GM19463 (cell line): ENCODE measurements around the gene GEMIN4.
A peak's percentile ranks its signal among the peaks of the same experiment; 100 is the strongest.

Experiments
- ATAC-seq: cut with Tn5 transposase; IDR thresholded peaks from one replicate; pipeline ENCODE4 v1.9.1; 2021; ENCODE audit warnings: mild to moderate bottlenecking, moderate library complexity; ENCODE audit not compliant: unreplicated experiment

Gene GEMIN4

DNA sequence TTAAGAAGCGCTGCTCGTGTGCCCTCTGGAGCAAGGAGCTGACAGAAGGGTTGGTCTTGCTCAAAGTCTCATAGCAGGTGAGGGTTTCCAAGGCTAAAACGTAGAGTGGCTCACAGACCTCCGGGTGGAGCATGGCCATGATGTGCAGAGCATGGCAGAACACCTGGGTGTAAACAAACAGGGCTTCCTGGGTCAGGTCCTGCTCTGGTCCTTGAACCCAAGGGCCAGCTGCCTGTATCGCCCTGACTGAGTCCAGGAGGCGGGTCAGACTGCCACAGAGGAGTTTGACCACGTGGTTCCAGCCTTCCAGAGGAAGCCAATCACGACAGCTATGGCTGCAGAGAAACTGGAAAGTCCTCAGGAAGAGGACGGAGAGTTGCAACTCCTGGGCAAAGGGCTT is 7.1 kb downstream of the GEMIN4 start:
- ATAC-seq, result no peak

DNA sequence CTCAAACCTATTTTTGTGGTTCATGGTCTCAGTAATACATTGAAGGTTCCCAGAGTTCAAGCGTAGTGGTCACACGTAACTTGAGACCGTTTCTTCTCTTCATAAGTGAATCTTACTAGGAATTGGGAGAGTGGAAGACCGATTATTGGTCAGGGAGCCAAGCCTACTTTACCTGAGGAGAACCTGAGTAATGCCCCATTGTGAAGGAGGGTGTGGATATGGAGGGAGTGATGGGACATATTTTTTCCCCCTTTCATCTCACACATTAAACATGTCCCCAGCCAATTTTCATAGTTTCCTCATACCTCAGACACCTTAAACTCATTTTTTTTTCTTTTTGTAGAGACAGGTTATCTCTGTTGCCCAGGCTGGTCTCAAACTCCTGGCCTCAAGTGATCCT is 8.9 kb downstream of the GEMIN4 start:
- ATAC-seq, result no peak

DNA sequence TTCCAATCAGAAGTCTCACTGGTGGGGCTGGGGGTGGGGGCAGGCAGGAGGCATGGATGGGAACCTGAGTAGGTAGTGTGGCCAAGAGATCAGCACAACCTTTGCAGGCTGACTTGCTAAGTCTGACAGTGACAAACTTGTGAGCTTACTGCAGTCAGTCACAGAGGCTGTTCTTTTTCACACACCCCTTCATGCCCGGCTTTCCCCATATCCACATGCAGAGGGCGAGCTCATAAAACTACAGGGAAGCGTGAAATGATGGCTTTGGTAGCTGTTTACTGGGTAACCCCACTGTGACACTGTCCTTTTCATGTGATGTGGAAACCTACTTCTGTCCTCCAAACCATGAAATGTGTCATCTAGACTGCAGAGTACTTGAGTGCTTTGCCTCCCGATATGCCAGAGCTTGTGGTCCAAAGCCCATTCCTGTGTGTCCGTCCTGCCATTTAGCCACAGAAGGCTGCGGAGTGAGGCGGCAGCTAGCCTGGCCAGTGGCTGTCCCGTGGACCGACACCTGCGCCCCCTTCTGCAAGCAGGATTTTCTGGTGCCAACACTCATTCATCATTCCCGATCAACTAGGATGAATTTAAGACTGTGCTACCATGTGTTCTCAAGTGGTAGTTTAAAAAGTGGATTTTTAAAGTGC is 9.8 kb downstream of the GEMIN4 start:
- no peak for ATAC-seq

DNA sequence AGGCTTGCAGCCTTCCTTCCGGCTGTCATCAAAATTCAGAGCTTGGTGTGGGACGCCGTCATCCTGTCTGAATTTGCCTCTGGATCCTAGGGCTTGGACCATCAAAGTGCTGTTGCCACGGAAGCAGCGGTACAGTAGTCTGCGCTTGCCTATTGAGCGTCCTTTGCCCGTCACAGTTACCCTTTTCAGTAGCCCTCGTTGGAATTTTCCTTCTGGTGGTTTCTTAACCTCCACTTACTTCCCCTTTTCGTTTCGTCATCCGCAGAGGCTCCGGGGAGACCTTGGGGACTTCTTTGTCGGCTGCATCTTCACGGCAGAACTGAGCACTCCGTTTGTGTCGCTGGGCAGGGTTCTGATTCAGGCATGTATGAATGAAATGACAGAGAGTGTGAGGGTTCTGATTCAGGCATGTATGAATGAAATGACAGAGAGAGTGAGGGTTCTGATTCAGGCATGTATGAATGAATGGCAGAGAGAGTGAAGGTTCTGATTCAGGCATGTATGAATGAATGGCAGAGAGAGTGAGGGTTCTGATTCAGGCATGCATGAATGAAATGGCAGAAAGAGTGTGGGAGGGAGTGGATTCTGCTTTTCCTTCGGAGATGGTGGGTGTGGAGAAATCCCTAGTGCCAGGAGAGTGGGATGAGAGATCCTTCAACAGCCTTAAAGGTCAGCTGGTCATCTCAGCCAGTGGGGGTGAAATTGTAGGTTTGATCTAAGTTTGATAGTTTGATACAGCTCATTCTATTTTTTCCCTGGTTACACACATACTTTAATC is 11.6 kb downstream of the GEMIN4 start:
- peak; percentile 90 for ATAC-seq

DNA sequence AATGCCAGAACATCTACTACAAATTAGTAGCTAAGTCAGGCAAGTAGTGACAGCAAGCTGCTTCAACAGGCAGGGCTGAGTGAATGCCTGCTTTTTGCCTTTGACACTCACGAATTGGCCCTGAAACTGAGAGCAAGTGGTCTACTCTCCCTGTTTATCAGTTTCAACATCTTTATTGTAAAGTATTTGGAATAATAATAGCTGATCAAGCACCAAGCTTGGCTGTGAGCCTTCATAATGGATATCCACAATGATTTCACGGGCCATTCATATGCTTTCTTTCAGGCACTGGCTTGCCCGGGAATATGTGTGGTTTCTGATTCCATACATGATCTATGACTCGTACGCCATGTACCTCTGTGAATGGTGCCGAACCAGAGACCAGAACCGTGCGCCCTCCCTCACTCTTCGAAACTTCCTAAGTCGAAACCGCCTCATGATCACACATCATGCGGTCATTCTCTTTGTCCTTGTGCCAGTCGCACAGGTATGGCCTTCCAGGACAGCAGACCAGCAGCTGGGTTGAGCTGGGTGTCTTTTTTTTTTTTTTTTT is 14.4 kb downstream of the GEMIN4 start:
- no peak for ATAC-seq

DNA sequence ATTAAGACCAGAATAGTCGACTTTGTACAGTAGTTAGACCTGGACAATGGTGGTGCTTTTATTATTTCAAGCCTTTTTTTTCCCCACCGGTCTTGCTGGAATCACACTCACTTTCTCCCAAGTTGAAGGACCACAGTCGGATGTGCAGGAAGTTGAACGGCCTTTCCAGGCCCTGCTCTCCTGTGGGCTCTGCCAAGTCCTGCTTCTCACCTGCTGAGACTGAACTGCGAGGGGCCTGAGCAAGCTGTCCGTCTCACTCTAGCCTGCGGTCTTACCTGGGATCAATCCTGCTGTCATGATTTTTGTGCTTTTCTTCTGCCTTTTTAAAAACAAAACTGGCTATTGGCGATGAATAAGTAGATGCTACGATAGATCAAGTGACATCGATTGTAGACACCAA is 18.3 kb downstream of the GEMIN4 start:
- no peak for ATAC-seq

DNA sequence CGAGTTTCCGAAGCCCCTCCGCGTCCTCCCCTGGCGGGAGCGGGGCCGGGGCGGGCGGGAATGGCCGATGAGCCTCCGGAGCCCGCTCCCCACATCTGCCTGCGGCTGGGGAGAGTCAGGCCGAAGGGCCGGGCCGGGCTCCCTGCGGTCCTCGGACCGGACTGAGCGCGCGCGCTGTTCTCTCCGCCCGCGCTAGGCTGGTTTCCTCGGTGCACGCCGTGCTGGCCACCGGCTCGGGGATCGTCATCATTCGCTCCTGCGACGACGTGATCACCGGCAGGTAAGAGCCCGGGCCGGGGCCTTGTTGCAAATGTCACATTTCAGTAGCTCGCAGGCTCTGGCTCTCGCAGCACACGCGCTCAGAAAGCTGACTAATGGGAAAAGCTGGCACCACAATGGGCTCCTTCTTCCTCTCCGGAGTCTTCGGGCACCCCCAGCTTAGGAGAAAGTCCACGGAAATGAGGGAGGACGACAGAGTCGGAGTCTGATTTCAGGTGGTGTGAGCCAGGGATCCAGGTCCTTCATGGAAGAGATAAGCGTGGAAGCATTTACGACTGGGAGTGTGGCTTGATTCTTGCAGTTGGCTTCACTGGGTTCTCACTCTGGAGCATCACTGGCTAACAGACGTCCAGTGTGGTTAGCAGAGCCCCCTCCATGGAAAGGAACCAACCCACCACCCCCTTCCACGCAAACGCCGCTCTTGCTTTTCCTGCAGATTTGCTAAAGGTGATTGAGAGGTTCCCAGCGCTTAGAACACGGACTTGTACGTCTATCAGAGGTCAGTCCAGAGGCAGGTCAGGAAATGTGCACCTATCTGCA is 19.0 kb downstream of the GEMIN4 start:
- ATAC-seq, result peak; percentile 36

DNA sequence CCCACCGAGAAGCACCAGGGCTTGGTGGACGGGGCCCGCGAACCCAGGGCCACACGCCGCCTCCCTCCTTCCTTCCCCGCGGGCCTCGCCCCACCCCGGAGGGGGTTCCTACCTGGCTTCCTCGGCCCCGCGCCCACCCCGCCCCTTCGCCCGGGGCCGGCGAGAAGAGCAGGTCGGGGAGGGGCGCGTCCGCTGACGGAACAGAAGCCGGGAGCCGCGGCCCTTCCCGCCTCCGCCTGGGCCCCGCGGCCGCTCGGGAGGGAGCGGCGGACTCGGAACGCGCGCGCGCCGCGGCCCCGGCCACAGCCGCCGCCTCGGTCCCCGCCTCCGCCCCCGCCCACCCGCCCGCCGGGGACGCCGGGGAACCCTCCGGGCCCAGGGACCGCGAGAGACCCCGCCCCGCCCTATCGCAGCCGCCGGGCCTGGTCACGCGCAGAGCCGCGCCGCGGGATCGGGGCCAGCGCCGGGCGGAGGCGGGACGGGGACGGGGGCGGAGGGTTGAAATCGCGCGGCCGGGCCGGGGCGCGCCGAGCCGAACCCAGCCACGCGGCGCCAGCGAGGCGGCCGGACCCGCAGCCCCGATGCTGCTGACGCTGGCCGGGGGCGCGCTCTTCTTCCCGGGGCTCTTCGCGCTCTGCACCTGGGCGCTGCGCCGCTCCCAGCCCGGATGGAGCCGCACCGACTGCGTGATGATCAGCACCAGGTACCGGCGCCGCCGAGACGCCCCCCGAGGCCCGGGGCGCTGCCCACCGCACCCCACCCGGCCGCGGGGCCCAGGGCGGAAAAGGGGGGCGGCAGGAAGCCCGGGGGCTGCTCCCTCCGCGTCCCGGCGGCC is 19.8 kb downstream of the GEMIN4 start, which contains the start of gene TLCD3A:
Gene TLCD3A (plus strand): TSS at position 530 of the 835 bp plus-strand sequence. CDS start 52 bp downstream, at position 582.
- ATAC-seq, result peak; percentile 66

DNA sequence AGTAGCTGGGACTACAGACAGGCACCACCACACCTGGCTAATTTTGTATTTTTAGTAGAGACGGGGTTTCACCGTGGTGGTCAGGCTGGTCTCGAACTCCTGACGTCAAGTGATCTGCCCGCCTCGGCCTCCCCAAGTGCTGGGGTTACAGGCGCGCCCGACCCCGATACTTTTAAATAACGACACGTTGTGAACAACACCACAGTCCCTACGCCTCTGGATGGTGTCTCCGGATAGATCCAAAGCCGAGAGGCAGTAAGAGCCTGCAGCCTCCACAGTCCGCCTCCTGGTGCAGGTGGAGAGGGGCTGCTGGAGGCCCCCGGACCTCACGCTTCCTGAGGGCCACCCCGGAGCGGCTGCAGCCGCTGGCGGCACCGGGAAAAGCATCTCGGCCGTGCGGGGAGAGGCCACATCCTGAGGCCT is 20.4 kb downstream of the GEMIN4 start:
- no peak for ATAC-seq

DNA sequence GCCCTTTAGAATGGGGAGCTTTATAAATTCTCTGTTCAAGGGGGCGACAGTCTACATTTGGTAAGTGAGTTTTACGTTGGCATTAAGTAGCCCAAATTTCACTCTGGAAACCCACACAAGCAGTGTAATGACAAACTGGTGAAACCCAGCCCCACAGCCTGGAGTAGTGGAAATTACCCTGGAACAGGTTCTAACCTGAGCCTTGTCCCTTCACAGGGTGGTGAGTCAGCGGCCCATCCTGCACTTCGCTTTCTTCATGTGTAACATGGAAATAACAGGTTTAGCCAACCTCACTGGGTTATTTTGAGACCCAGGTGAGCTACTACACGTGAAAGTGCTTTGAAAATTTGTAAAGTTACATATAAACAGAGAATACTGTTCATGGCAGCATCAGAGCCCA is 23.2 kb downstream of the GEMIN4 start:
- no peak for ATAC-seq

DNA sequence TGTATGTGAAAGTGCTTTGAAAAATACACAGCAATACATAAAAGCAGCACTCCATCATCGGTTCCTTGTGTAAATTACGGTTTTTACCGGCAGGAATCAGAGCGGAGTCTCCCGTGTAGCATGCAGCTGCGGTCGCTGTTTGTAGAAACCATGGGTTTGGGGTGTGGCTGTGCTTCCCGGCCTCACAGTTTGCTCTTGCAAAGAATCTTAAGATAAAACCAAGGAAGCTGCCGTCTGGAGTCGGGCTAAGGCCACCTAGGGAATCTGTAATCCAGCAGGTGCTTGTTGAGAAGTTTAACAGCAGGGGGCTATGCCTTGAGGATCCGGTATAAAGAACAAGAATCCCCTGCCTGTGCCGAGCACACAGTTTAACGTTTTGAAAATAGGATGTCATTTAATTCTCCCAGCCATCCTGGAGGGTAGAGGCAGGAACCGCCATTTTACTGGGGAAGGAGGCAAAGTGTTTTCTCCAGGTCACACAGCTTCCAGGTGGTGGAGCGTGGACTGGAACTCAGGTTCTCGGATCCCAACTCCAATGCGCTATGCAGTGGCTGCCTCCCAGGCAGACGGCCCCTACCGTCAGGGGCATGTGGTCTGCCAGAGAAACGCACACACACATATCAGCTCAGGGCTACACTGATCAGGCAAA is 25.7 kb downstream of the GEMIN4 start:
- ATAC-seq, result no peak

DNA sequence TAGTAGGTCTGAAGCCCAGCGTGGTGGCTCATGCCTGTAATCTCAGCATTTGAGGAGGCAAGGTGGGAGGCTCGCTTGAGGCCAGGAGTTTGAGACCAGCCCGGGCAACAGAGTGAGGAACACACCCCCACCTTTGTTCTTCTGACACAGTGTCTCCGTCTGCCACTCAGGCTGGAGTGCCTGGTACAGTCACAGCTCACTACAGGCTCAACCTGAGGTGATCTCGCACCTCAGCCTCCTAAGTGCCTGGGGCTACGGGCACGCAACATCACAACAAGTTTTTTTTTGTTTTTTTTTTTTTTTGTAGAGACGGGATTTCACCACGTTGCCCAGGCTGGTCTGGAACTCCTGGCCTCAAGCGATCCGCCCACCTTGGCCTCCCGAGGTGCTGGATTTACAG is 26.3 kb downstream of the GEMIN4 start:
- no peak for ATAC-seq

DNA sequence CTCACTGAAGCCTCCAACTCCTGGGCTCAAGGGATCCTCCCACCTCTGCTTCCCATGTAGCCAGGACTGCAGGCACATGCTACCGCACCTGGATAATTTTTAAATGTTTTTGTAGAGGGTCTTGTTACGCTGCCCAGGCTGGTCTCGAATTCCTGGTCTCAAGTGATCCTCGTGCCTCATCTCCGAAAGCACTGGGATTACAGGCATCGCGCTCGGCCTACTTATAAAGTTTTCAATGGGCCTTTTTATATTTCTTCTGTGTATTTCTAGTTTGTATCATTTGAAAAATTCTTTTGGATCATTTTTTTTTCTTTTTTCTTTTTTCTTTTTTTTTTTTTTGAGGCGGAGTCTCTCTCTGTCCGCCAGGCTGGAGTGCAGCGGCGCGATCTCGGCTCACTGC is 27.0 kb downstream of the GEMIN4 start:
- ATAC-seq, result no peak

DNA sequence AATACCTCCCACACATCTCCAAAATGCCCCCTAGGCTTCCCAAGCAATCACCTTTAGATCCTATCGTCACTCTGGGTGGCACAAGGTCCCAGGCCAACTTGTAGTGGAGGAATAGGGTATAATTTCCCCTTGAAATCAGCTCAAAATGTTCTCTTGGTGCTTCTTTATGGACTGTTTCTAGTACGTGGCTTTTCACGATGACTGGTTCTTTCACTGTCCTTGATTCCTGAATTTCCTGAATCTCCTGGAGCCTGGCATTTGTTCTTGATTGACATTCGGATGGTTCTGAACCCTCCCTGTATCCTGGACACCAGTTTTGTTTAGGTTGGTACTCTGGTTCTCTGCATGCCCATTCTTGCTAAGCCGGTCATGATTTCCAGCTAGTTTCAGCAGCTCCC is 30.5 kb downstream of the GEMIN4 start:
- no peak for ATAC-seq

DNA sequence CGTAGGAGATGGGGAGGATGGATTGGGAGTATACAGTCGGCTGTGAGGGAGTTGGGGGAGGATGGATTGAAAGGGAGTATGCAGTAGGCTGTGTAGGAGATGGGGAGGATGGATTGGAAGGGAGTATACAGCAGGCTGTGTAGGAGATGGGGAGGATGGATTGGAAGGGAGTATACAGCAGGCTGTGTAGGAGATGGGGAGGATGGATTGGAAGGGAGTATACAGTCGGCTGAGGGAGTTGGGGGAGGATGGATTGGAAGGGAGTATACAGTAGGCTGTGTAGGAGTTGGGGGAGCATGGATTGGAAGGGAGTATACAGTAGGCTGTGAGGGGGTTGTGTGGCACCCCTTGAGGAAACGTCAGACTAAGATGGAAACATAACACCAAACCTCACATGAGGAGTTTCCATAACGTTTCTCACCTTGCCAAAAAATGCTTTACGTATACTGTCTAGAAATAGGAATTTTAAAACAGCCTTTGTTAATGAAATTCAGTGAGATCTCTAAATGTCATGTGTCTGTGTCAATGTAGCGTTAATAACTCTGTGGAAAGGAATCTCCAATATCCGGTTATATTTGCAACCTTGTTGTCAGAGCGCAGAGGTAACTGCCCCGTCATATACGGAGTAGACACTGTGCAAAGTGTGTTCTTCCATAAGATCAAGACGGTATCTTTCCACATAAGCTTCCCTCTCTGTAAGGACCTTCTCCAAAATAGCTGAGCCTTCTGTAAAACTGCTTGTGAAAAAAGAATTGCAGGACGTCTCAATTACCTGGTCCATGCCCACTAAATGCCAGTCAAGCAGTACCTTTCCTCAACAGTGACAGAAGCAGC is 31.1 kb downstream of the GEMIN4 start:
- ATAC-seq, result no peak

DNA sequence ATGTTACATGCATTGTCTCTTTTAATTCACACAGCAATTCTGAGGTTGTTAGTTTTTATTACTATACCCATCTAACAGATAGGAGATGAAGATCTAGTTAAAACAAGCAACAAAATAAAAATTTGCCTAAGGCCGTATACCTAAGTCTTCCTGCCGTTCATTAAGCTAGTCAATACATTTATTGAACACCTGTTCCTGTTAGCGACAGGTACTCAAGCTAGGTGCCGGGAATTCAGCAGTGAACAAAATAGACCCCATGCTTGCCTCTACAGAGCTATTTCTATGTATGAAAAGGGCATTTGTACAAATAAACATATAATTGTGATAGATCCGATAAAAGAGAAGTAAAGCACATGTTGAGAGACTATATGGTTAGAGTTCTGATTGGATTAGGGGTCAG is 34.0 kb downstream of the GEMIN4 start:
- ATAC-seq, result no peak

DNA sequence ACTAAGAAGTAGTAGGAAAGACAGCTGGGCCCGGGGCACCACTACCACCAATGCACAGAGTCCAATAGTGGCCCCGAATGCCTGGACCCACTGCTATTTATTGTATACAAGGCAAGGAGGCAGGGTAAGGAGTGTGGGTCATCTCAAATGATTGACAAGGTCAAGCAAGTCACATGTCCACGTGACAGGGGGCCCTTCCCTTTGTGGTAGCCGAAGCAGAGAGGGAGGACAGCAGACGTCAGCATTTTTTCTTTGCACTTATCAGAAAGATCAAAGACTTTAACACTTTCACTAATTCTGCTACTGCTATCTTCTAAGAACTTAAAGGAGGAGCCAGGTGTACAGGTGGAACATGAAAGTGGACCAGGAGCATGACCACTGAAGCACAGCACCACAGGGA is 43.9 kb downstream of the GEMIN4 start:
- no peak for ATAC-seq

DNA sequence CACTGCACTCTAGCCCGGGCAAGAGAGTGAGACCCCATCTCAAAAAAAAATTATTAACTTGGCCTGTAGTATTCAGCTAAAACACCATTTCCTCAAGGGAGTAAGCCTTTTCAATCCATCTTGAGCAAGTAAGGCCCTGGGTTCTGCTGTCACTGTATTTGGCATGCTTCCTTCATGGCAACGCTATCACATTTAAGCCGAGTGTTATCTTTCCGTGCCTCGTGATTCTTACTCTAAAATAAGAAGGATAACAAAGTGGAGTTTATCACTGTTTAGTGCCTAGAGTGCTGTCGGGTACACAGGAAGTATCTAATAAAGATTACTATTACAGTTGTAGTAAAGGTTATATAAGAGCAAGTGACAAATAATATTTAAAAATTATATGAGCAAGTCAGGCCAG is 46.2 kb downstream of the GEMIN4 start:
- ATAC-seq, result no peak

DNA sequence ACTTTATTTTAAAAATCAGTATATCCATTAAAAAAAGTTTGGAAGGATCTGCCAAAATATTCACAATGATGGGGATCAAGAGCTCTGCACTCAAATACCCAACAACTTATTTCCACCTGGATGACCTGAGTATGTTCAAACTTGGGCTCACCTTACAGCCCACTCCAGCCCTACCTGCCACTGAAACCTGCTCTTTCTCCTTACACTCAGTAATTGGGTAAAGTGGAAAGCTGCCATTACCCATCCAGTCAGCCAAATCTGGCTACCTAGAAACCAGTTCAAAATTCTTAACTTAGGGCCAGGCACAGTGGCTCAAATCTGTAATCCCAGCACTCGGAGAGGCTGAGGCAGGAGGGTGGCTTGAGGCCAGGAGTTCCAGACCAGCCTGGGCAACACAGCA is 47.1 kb downstream of the GEMIN4 start:
- ATAC-seq, result no peak
